HCT116 (cell line): Measurements from ENCODE around the gene ALDH1A2. TPM values are rescaled to one million over a fixed set of nuclear protein-coding genes. Genes with fewer than 3 reads are reported as not detected.

Experiments
- ATAC-seq: fragments of 200-7000 bp; cut with Tn5 transposase; 2 replicates; pipeline ENCODE4 v1.9.1; 2020; ENCODE audit warnings: mild to moderate bottlenecking, moderate library complexity
- BruUV-seq: library from RNA; stranded (reverse); fragments of 400-500 nt; replicated peaks from 2 replicates; lab custom pipeline; 2021; lab: Mats Ljungman, UMichigan
- CTCF ChIA-PET: fragments of 300-600 bp; sonication (Branson Sonifier 250); formaldehyde crosslinking; loops from one replicate; lab custom pipeline; 2021; ENCODE audit warnings: antibody characterized with exemption; lab: Charles Lee
- POLR2A ChIA-PET: fragments of 300-600, 350-600 bp; sonication (Branson Sonifier 250); formaldehyde crosslinking; loops from one replicate; lab custom pipeline; 2021; ENCODE audit warnings: antibody characterized with exemption; lab: Charles Lee
- RAD21 ChIA-PET, 2 experiments: fragments of 300-600 bp; sonication (Branson Sonifier 250); formaldehyde crosslinking; loops; one replicate each; lab custom pipeline; 2023; ENCODE audit warnings: low total read pairs in 2 of 2; ENCODE audit not compliant: uncharacterized antibody in 2 of 2, unreplicated experiment in 2 of 2, low non-redundant PET in 1 of 2; lab: Charles Lee
- DNase-seq: peaks from one replicate; pipeline ENCODE4 v3.0.0-alpha.2; 2010; ENCODE audit warnings: low read depth, low spot score
- H2AFZ ChIP-seq: fragments of 200-600 bp; shearing (Covaris generic), sonication (generic); 2 replicates; pipeline ENCODE4 v1.6.1; 2017; ENCODE audit warnings: low read depth, mixed run types, mixed read lengths, antibody characterized with exemption, low read length; ENCODE audit not compliant: poor library complexity, severe bottlenecking
- H3K27ac ChIP-seq: 2 replicates; pipeline ENCODE4 v1.5.1; 2012; ENCODE audit warnings: low read depth, low read length
- H3K27me3 ChIP-seq: fragments of 200-600 bp; sonication (generic); 2 replicates; pipeline ENCODE4 v1.6.1; 2016; ENCODE audit warnings: mixed run types, low read length, mixed read lengths; ENCODE audit not compliant: insufficient read depth
- H3K36me3 ChIP-seq, 2 experiments: fragments of 200-500 bp in 1 of 2; fragments of 200-600 bp in 1 of 2; sonication (Bioruptor generic) in 1 of 2; sonication (generic) in 1 of 2; 2 replicates each; pipeline versions ENCODE4 v1.5.1 to v1.6.1; 2014 to 2016; ENCODE audit warnings: low read length in 2 of 2, inconsistent platforms in 1 of 2, mixed read lengths in 1 of 2, mixed run types in 1 of 2; ENCODE audit not compliant: insufficient read depth in 2 of 2, control insufficient read depth in 1 of 2
- H3K4me1 ChIP-seq, 2 experiments: fragments of 200-600 bp in 1 of 2; sonication (generic) in 1 of 2; 2 replicates each; pipeline versions ENCODE4 v1.5.1 to v1.6.1; 2012 to 2017; ENCODE audit warnings: low read length in 2 of 2, inconsistent platforms in 1 of 2, mild to moderate bottlenecking in 1 of 2, mixed read lengths in 1 of 2, mixed run types in 1 of 2, moderate library complexity in 1 of 2; ENCODE audit not compliant: insufficient read depth in 2 of 2, control insufficient read depth in 1 of 2
- H3K4me2 ChIP-seq: fragments of 200-600 bp; sonication (generic); 2 replicates; pipeline ENCODE4 v1.6.1; 2017; ENCODE audit warnings: mixed run types, low read length, mixed read lengths
- H3K4me3 ChIP-seq, 2 experiments: fragments of 200-600 bp in 1 of 2; sonication (generic) in 1 of 2; replicated peaks in 1 of 2; 2 replicates each; pipeline ENCODE4 v1.5.1; 2011 to 2016; ENCODE audit warnings: low read length in 2 of 2, control low read depth in 1 of 2, low read depth in 1 of 2, mild to moderate bottlenecking in 1 of 2, mixed read lengths in 1 of 2, mixed run types in 1 of 2
- H3K79me2 ChIP-seq: fragments of 200-600 bp; sonication (generic); 2 replicates; pipeline ENCODE4 v1.6.1; 2017; ENCODE audit warnings: mild to moderate bottlenecking, mixed run types, low read length, moderate library complexity, mixed read lengths; ENCODE audit not compliant: insufficient read depth
- H3K9ac ChIP-seq: fragments of 200-600 bp; sonication (generic); 2 replicates; pipeline ENCODE4 v1.6.1; 2016; ENCODE audit warnings: low read length, mixed read lengths
- H3K9me2 ChIP-seq: fragments of 200-600 bp; sonication (generic), shearing (Covaris generic); 2 replicates; pipeline ENCODE4 v1.6.1; 2017; ENCODE audit warnings: mixed run types, mild to moderate bottlenecking, moderate library complexity; ENCODE audit not compliant: insufficient read depth
- H3K9me3 ChIP-seq, 2 experiments: fragments of 200-500 bp in 1 of 2; fragments of 200-600 bp in 1 of 2; sonication (Bioruptor generic) in 1 of 2; sonication (generic) in 1 of 2; 2 replicates each; pipeline ENCODE4 v1.6.1; 2014 to 2017; ENCODE audit warnings: low read length in 2 of 2, mixed read lengths in 2 of 2, inconsistent platforms in 1 of 2, low read depth in 1 of 2, mild to moderate bottlenecking in 1 of 2, mixed run types in 1 of 2, moderate library complexity in 1 of 2; ENCODE audit not compliant: control insufficient read depth in 1 of 2, insufficient read depth in 1 of 2
- H4K20me1 ChIP-seq: fragments of 200-600 bp; sonication (generic), shearing (Covaris generic); 2 replicates; pipeline ENCODE4 v1.6.1; 2017; ENCODE audit warnings: mixed run types, mild to moderate bottlenecking, moderate library complexity; ENCODE audit not compliant: insufficient read depth
- ATF3 ChIP-seq: IDR thresholded peaks from 2 replicates; pipeline ENCODE4 v1.6.1; 2012
- CBX3 ChIP-seq: IDR thresholded peaks from 2 replicates; pipeline ENCODE4 v1.6.1; 2012; ENCODE audit warnings: low read depth
- CEBPB ChIP-seq: IDR thresholded peaks from 2 replicates; pipeline ENCODE4 v1.6.1; 2012; ENCODE audit warnings: low read depth
- CTCF ChIP-seq, 3 experiments: fragments of 200-600 bp in 1 of 3; sonication (generic) in 1 of 3; IDR thresholded peaks in 2 of 3; conservative IDR thresholded peaks in 1 of 3; 2 replicates each; pipeline ENCODE4 v1.5.1; 2012 to 2017; ENCODE audit warnings: low read depth in 2 of 3, low read length in 2 of 3, antibody characterized with exemption in 1 of 3, borderline replicate concordance in 1 of 3, control low read depth in 1 of 3, mild to moderate bottlenecking in 1 of 3, mixed read lengths in 1 of 3, mixed run types in 1 of 3, moderate library complexity in 1 of 3; ENCODE audit not compliant: insufficient read depth in 1 of 3
- ELF1 ChIP-seq: IDR thresholded peaks from 2 replicates; pipeline ENCODE4 v1.6.1; 2012; ENCODE audit warnings: low read depth, borderline replicate concordance
- EZH2 ChIP-seq: fragments of 200-600 bp; sonication (generic); IDR thresholded peaks from 2 replicates; pipeline ENCODE4 v1.6.1; 2017; ENCODE audit warnings: antibody characterized with exemption, mixed run types
- EZH2phosphoT487 ChIP-seq: fragments of 200-600 bp; IDR thresholded peaks from 2 replicates; pipeline ENCODE4 v1.6.1; 2018; ENCODE audit warnings: antibody characterized with exemption, borderline replicate concordance
- FOSL1 ChIP-seq: IDR thresholded peaks from 2 replicates; pipeline ENCODE4 v1.6.1; 2012; ENCODE audit warnings: low read depth
- MAX ChIP-seq: IDR thresholded peaks from 2 replicates; pipeline ENCODE4 v1.6.1; 2012
- POLR2A ChIP-seq: IDR thresholded peaks from 2 replicates; pipeline ENCODE4 v1.7.0; 2011; ENCODE audit warnings: borderline replicate concordance; ENCODE audit not compliant: insufficient read depth, insufficient read length; ENCODE audit errors: extremely low read depth
- RAD21 ChIP-seq: IDR thresholded peaks from 2 replicates; pipeline ENCODE4 v1.6.1; 2012; ENCODE audit warnings: low read depth, mild to moderate bottlenecking
- SIN3A ChIP-seq: IDR thresholded peaks from 2 replicates; pipeline ENCODE4 v1.6.1; 2012; ENCODE audit warnings: low read depth
- SP1 ChIP-seq: IDR thresholded peaks from 2 replicates; pipeline ENCODE4 v1.6.1; 2012; ENCODE audit warnings: low read depth
- SRF ChIP-seq: IDR thresholded peaks from 2 replicates; pipeline ENCODE4 v1.6.1; 2012; ENCODE audit warnings: low read depth
- ZFX ChIP-seq: fragments of 450-650 bp; IDR thresholded peaks from 2 replicates; pipeline ENCODE4 v1.6.1; 2017
- ZNF274 ChIP-seq: fragments of 200-500 bp; sonication (Bioruptor generic); IDR thresholded peaks from 2 replicates; pipeline ENCODE4 v1.6.1; 2014; ENCODE audit warnings: mild to moderate bottlenecking, low read depth, low read length, inconsistent platforms
- intact Hi-C: fragments of 100-400 bp; cut with micrococcal nuclease; formaldehyde crosslinking; loops from 2 replicates; pipeline ENCODE4 v1.10.0; 2022
- total RNA-seq: library from RNA; stranded (reverse); gene quantifications from one replicate; pipeline ENCODE4 v1.2.1, GENCODE V29; 2021; ENCODE audit not compliant: unreplicated experiment
- TF ChIP-seq, protein P1 (sequence below): IDR thresholded peaks from 2 replicates; pipeline ENCODE4 v1.6.1; 2011; ENCODE audit warnings: mild to moderate bottlenecking, low read length, moderate library complexity; ENCODE audit not compliant: insufficient replicate concordance; ENCODE audit errors: extremely low read depth

Gene ALDH1A2
- total RNA-seq, 1 experiment from 2014 or later: 1.7 TPM

DNA sequence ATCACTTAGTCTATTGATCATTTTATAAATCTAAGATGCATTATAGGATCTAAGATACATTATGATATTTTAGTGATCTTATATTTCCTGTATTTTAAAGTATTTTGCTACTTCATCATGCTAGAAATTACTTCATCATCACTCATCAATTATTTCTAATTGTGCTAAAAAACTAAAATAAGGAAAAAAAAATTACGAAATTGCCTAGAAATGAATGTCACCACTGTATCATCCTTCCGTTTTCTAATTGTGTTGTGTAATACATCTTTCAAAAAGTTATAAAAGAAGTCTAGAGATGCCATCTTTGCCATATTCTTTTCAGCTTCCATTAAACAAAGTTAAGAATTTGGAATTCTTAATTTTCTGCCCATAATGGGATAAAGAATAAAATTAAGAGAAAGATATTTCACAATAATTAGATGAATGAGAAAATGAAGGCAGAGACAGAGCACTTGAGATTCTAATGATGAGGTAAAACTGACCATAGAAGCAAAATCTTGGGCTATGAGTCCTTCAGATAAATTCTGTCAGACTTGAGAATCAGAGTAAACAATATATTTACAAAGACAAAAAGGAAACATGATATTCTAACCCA, 48.8 kb downstream of the ALDH1A2 start:
- Histone ChIP-seq H3K9ac (no peak overlapping the region), H3K27ac (no peak overlapping the region), H4K20me1 (no peaks in the 10 kb centered on the region), H2AFZ (no peak overlapping the region), H3K4me3 (no peak overlapping the region), H3K27me3 (peaks cover 8% of the 10 kb centered on the region; the same call in 1 of the 2 replicates), H3K4me2 (no peak overlapping the region), H3K4me1 (no peaks in the 10 kb centered on the region), H3K36me3 (no peaks in the 10 kb centered on the region), H3K79me2 (no peaks in the 10 kb centered on the region), H3K9me3 (no peaks in the 10 kb centered on the region), H3K9me2 (no peaks in the 10 kb centered on the region)
- intact Hi-C loops: no loop called here
- no peak for ATAC-seq
- ChIA-PET POLR2A (no interaction called here), RAD21 (no interaction called here)
- DNase-seq: no peak
- no peak for TF ChIP-seq SP1
- no peak for TF ChIP-seq ELF1
- TF ChIP-seq ZNF274: no peak
- TF ChIP-seq EZH2phosphoT487: no peak
- TF ChIP-seq ZFX: no peak
- TF ChIP-seq CEBPB: no peak
- TF ChIP-seq POLR2A: no peak
- no peak for TF ChIP-seq RAD21
- TF ChIP-seq CBX3: no peak
- TF ChIP-seq EZH2: no peak
- TF ChIP-seq, protein P1, sequence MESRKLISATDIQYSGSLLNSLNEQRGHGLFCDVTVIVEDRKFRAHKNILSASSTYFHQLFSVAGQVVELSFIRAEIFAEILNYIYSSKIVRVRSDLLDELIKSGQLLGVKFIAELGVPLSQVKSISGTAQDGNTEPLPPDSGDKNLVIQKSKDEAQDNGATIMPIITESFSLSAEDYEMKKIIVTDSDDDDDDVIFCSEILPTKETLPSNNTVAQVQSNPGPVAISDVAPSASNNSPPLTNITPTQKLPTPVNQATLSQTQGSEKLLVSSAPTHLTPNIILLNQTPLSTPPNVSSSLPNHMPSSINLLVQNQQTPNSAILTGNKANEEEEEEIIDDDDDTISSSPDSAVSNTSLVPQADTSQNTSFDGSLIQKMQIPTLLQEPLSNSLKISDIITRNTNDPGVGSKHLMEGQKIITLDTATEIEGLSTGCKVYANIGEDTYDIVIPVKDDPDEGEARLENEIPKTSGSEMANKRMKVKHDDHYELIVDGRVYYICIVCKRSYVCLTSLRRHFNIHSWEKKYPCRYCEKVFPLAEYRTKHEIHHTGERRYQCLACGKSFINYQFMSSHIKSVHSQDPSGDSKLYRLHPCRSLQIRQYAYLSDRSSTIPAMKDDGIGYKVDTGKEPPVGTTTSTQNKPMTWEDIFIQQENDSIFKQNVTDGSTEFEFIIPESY: no peak
- no peak for TF ChIP-seq FOSL1
- TF ChIP-seq SRF: no peak
- no peak for TF ChIP-seq SIN3A
- TF ChIP-seq MAX: no peak
- TF ChIP-seq CTCF (IDR thresholded peaks at IDR 0.05 in 2 of 3, conservative IDR thresholded peaks at IDR 0.05 in 1 of 3; ENCODE audit: borderline replicate concordance in 1 of 3, insufficient read depth in 1 of 3, low read depth in 2 of 3, low read length in 2 of 3): no peak
- TF ChIP-seq ATF3: no peak
- TF ChIP-seq, all 23 proteins: peak for 0
- CTCF ChIA-PET: no interaction called here
- BruUV-seq: no TSS peak
